Endometrial microvascular endothelial cells (primary cell): ENCODE results near the gene PTPRN2. TPM values are rescaled to one million over a fixed set of nuclear protein-coding genes. Genes with fewer than 3 reads are reported as not detected.
"Not testable (repeated sequence)": the region's sequence is repeated elsewhere in the genome, so short reads cannot be mapped to it uniquely, and the experiment has no call there.

Experiments used
- in situ Hi-C: cut with HindIII; loops from 2 replicates; pipeline ENCODE4 v1.10.0; 2017; ENCODE audit warnings: low sequenced_read_pairs, low pct_unique_long_range_greater_than_20kb; ENCODE audit errors: inconsistent ontology term
- total RNA-seq: library from RNA; depleted of rRNA; stranded (reverse); fragments of >200 nt; gene quantifications from one replicate; pipeline ENCODE4 v1.2.3, GENCODE V29; 2015; ENCODE audit errors: inconsistent ontology term

Gene PTPRN2
- total RNA-seq, 1 donor from 2014 or later = 13.3 TPM

DNA sequence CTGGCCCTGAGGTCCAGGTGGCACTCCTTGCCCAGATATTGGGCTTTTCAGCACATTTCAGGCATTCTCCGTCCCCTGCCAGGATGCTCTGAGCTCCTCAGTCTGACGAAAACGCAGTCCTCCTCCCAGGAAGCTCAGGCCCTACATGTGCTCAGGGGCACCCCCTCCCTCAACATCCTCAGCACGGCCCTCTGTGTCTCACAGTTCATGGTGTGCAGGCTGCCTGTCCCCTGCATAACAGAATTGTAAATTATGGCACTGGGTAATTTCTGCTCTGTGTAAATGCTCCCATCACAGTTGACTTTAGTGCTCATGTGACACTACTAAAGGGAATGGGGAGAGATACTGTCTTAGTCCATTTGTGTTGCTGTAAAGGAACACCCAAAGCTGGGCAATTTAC, 687.1 kb downstream of the PTPRN2 start:
- in situ Hi-C loops = no loop called here

DNA sequence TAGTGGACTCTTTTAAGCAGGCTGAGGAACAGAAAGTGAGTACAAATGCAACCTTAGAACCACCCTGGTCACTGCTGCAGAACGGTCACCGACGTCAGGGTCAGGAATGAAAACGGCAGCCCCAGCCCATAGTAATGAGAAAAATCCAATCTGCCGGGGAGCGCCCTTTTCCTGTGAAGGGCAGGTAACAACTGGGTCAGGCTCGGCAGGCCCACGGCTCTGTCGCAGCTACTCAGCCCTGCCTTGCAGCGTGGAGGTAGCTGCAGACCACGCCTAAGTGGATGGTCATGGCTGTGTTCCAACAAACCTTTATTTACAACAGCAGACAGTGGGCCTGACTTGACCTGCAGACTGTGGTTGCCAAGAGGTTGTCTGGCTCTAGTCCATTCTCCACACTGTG, 687.6 kb downstream of the PTPRN2 start:
- in situ Hi-C loops = no loop called here

- in situ Hi-C loops = no loop called here
These were observed 688.7 kb downstream of the PTPRN2 start for GRCh38 chr7:157898802-157899505.

DNA sequence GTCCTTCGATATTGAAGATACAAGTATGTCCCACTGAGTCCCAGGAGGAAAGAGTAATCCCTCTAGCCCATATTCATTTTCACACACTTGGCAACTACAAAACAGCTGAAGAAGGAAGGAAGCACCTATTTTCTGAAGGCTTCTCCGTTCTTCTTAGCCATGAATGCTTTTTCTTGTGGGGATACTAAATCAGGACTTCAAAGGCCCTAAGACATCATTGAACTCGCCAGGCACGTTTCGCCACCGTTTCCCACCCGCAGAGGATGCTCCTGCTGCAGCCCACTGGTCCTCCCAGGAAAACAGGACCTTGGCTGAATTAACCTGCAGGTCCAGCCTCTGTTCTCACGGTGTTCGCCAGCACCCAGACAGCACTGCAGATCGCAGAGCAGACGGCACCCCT, 689.4 kb downstream of the PTPRN2 start:
- in situ Hi-C loops = no loop called here

- in situ Hi-C loops = no loop called here
These were observed 689.9 kb downstream of the PTPRN2 start for GRCh38 chr7:157897681-157898080.

DNA sequence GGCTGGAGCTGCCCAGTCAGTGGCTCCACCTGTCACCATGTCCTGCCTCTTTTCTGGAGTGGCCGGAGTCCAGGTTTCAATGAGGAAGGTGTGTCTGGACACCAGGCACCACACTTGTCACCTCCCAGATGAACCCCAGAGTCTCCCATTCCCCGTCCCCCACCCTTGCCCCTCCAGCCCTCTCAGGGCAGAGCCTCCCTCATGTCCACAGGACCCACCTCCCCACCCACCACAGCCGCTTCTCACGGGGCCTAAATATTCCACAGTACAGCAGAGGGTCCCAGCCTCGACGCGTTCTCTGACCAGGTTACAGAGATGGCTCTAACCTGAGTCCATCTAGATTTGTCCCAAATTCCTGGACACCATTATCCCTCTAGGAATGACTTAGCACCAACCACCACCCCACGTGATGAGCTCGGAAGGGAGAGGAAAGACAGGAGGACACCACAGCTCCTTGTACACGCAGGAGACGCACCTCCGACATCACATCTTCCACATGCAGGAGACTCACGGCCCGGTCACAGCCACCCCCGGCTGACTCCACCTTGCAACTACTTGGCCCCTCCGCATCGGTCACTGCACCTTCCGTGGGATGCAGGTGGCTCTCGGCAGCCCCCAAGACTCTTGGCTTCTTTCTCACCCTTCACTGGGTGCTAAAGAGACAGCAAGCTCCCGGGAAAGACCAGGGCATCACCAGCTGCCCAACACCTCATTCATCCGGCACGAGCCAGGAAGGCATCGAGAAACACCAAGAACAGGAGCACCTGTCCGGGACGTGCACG, 690.7 kb downstream of the PTPRN2 start:
- in situ Hi-C loops = no loop called here

- in situ Hi-C loops = not testable (repeated sequence)
These were observed 691.3 kb downstream of the PTPRN2 start for GRCh38 chr7:157896376-157896675.

GRCh38 chr7:157895520-157896375, 691.9 kb downstream of the PTPRN2 start:
- in situ Hi-C loops = no loop called here

GRCh38 chr7:157895098-157895497, 692.5 kb downstream of the PTPRN2 start:
- in situ Hi-C loops = not testable (repeated sequence)

GRCh38 chr7:157893535-157894044, 694.0 kb downstream of the PTPRN2 start:
- in situ Hi-C loops = no loop called here

GRCh38 chr7:157892751-157893523, 694.7 kb downstream of the PTPRN2 start:
- in situ Hi-C loops = no loop called here

DNA sequence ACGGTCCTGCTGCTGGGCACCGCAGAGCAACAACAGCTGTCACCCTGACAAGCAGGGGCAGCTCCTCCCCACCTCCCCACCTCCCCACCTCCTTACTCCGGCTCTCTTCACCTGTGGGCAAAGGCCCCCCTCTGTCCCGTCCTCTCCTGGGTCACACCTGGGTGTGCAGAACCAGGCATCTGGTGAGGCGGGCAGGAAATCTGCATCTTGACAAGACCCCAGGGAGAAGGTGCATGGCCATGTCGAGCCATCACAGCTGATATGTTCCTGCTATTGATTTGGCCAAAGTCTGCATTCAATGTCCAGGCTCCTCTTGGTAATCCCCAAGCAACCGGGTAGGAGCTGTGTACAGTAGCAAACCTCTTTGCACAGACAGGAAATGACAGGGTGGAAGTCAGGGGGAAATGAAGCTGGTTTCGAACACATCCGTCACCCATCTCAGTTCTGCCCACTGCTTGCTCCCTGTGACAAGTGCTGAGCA, 696.7 kb downstream of the PTPRN2 start:
- in situ Hi-C loops = no loop called here

DNA sequence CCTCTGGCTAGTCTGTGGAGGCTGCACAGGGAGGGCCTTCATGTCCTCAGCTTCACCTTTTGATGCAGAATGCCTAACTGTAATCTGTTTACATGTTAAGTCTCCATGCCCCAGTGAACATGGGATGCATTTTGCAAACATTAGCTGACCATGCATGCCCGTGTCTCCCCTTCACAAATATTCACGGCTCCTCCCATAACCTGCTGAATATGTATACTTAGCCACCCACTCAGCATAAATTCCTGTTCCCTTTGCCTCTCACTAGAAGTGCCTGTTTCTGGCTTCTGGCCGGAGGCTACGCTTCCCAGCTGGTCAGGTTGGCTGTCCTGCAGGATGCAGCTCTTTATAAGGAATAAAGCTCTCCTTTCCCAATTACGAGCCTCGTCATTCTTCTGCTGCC, 698.1 kb downstream of the PTPRN2 start:
- in situ Hi-C loops = no loop called here

DNA sequence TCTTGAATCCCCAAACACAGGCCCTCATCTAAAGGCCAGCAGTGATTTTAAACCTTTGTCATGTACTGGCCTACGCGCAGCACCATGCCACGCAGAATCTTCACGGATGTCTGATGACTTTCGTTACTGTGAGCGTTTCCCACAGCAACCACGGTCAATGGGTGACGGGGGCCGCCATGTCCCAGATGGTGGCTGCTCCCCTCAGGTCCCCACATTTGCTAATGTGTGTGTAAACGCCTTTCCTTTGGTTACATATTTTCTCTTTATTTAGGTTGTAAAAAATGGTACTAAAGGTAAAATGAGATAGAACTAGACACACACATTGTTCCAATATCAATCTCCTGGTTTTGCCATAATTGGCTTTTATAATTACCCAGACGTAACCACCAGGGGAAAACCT, 699.0 kb downstream of the PTPRN2 start:
- in situ Hi-C loops = no loop called here

DNA sequence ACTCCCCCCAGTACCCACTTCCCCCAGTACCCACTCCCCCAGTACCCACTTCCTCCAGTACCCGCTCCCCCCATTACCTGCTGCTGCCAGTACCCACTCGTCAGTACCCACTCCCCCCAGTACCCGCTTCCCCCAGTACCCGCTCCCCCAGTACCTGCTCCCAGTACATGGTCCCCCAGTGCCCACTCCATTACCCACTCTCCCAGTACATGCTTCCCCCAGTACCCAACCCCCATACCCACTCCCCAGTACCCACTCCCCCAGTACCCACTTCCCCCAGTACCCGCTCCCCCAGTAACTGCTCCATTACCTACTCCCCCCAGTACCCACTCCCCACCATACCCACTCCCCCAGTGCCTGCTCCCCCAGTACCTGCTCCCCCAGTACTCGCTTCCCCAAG, 700.2 kb downstream of the PTPRN2 start:
- in situ Hi-C loops = no loop called here

DNA sequence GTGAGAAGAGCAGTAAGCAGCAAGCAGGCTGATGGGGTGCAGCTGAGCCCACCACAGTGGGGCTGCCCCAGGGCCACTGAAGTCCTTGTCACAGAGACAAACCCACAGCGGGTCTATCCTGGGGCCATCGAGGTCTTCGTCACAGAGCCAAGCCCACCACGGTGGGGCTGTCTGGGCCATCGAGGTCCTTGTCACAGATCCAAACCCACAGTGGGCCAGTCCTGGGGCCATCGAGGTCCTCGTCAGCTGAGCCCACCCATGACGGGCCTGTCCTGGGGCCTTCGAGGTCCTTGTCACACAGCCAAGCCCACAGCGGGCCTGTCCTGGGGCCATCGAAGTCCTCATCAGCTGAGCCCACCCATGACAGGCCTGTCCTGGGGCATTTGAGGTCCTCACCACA, 700.9 kb downstream of the PTPRN2 start:
- in situ Hi-C loops = no loop called here

DNA sequence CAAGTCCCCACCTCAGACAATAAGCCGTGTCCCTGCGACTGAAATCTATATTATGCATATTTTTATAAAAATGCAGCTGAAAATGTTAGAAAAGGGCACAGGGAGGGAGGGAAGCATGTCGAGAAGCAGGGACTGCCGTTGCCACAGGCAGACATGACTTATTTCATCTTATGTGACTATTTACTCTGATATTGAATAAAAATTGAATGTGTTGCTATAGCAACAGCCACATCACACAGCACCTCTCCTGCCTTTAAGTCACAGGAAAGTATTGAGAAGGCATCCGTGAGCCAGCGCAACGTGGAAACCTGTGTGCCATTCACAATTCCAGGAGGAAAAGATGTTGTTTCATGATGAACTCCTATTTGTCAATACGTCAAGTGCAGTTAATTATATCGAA, 701.4 kb downstream of the PTPRN2 start:
- in situ Hi-C loops = no loop called here

DNA sequence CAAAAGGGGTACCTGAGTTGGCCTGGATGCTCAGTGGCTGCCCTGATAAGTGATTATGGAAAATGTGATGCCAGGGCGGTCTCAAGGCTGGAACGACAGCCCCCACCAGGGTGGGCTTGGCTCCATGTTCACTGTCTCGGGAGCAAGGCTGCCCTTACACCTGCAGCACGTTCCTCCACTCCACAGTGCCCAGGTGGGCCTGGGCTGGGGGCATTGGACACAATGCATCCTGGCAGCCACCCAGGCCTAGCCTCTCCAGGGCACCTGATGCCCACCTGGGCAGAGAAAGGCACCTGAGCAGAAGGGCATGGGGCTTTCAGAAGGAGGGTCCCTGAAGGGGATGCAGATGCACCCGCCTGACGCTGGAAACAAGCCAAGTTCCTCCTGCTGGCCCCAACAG, 702.5 kb downstream of the PTPRN2 start:
- in situ Hi-C loops = no loop called here
